Pulmonary artery endothelial cell (primary cell): ENCODE measurements around the gene DSCAM. TPM values are rescaled to one million over a fixed set of nuclear protein-coding genes. Genes with fewer than 3 reads are reported as not detected.

Source experiments
- DNase-seq: peaks from one replicate; pipeline ENCODE4 v3.0.0-alpha.2; 2011; ENCODE audit warnings: low read depth, low spot score
- total RNA-seq: library from RNA; depleted of rRNA; stranded (reverse); fragments of >200 nt; gene quantifications from 2 replicates; pipeline ENCODE4 v1.2.3, GENCODE V29; 2014

The DSCAM gene
- total RNA-seq, 1 donor from 2014 or later: not detected

DNA sequence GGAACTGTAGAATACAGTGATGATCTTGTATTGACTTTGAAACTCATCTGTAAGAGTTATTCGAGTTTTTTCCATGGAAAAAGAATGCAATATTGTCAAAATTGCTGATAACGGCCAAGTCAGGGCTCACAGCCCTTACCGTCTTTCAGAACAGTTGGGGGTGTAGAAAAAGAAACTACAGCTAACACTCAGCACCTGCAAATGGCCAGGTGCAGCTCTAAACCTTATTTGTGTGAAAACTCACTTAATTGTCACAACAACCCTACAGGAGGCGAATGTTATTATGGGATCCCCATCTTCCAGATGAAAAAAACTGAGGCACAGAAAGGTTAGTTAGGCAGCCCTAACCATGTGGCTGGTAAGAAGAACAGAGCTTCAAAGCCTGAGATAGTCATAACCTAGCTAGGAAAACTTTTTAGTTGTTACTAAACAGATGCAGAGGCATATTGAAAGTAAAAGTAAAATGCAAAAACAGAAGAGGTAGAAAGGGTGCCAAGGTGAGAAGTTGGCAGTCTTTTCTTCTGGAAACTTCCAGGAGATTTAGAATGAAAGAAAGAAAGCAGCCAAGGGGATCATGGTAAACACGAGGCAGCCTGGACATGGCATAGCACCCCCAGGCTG lies 76.4 kb downstream of the DSCAM start:
- no peak for DNase-seq

DNA sequence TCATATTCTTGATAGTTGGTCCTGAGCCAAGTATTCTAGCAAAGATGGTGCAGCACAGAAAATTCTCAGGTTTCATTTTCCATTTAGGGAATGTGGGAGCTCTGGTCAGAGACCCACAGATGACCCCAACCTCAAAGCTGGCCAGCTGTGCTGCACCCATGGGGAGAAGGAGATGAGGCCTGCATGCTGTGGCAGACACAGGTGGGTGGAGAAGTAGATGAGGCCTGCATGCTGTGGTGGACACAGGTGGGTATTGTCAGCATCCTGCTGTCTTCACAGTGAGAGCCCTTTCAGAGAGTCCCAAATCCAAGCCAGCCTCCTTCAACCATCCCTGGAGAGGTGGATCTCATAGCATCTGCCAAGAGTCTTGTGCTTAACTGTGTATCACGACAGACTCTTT lies 77.7 kb downstream of the DSCAM start:
- DNase-seq: no peak

DNA sequence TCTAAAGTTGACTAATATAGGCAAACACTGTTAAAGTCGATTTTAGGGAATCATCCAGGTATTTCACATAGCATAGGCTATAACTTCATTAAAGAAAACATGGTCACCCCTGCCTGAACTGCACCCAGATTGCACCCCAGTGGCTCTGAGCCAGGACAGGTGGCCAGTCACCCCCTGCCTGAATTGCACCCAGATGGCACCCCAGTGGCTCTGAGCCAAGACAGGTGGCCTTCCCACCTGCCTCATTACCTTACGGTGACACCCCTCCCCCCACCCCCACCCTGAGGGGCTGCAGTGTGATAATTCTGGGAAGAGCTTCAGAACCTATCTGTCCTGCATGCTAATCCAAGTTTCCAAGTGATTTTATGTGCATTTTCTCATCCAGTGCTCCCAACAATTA lies 78.9 kb downstream of the DSCAM start:
- DNase-seq: no peak

DNA sequence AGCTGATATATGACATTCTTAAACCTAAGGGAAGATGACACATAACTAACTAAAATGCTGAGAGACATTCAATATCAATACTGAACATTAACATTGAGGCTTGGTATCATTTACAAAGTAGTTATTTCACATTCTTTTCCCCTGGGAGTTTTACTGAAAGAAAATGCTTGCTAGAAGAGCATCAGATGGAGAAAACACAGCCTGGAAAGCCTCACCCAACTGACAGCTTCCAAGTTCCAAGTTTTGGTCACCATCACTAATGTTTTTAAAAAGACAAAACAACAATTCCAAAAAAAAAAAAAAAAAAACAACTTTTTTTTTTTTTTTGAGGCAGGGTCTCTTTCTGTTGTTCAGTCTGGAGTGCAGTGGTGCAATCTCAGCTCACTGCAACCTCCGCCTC lies 80.6 kb downstream of the DSCAM start:
- no peak for DNase-seq

DNA sequence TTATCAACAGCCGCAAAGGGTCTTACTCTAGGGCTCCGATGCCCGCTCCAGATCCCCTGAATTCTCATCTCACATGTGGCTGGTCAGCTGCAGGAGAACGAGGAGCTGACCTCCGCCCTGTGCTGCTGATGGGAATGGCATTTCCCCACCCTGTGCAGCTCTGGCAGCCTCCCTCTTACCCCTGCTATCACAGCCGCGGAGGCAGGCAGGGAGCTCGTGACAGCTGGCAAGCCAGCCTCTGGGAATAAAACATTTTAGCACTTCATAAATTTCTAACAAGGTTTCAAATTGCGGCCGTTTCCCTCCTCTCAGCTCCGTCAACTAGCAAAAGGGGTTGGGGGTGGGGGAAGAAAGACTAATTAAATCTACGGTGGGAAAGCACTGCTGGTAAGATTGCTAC lies 81.1 kb downstream of the DSCAM start:
- DNase-seq: no peak

DNA sequence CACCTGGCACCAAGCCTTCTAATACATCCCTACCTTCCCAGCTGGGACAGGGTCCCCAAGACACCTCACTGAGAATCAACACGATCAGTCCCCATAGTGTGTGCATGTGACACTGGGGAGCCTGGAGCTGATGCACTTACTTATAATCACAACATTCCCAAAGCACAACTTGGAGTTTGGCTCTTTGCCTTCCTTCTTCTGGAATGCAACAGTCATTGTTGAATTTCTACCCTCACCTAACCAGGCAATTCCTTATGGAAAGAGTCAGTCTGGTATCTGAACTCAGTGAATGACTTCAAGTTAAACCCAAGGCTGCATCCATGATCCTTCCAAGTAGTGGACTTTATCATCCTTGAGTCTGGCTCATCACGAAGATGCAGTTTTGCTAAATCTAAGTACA lies 86.1 kb downstream of the DSCAM start:
- DNase-seq: no peak

DNA sequence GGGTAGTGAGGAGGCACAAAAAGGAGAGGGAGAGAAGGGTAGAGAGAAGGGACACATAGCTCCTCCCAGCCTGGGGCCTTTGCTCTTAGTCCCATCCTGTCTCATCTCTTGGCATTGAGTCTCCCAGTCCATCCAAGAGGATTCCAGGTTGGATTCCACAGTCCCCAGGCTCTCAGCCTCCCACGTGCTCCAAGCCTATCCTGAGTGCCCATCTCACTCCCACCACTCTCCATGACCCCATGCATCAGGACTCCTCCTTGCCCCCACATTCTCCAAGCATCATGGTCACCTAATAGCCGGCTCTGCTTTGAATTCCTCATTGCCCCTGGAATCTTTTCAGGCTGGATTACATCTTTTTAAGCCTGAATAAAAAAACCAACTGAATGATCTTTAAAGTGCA lies 87.9 kb downstream of the DSCAM start:
- no peak for DNase-seq

DNA sequence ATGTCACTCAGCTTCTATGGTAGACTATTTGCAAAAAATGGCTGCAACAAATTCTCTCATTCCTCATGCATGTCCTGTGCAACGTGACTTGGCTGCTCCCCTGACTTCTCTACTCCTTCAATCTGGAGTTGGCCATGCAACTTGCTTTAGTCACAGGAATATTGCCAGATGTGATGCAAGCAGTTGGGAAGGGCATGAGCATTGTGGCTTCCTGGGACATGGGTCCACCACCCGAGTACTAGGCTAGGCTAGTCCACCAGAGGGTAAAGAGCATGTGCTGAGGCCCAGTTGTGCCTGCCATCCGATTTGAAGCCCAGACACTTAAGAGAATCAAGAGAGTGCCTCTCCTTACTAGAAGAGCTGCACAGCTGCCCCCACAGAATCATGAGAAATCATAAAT lies 89.6 kb downstream of the DSCAM start:
- DNase-seq: no peak

DNA sequence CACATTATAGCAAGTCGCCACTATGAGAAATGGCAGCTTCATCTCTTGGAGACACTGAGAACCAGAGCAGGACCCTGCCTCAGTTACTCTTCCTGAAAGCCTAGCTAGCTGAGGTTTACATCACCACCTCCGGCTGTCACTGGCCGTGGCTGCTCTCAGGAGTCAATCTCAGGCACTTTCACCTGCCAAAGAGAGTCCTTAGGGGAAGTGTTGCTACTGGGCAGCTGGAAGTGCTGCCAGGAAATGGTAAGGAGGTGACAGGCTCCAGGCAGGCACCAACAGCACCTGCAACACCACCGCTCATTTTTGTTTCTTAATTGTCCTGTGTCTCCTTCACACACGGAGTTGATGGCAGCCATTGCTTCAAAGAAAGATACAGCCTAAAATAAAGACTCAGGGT lies 92.5 kb downstream of the DSCAM start:
- DNase-seq: no peak

DNA sequence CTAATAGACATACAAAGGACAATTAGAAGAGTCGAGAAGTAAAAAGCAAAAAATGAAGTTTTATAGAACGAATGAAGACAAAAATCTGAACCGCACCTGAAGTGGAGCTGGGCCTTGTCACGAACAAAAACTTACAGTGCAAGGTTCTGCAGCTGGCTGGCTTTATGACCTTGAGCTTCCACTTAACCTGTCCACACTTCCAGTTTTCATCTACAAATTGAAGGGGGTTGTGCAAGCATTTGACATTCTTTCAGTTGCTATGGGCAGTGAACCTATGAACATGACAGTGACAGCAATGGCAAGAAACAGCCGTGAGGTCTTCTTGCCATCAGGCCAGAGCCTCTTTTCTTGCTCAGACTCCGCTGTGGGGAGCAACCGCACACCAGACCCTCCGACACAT lies 93.2 kb downstream of the DSCAM start:
- no peak for DNase-seq

DNA sequence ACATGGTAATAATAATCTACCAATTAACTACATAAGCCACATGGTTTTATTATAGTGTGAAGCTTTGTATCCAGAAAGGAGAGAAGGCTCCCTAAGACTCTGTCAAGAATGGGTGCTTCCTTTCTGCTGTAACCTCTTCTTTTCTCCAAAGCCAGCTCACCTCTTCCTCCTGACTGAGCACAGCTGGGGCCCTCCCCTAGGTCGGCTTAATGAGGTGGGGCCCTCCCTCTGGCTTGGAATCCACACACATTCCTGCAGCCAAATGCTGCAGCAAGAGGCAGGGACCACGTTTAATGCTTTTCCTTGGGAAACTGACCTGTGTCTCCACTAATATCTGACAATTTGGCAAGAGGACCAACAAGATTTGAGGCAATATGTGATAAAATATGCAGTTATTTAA lies 94.8 kb downstream of the DSCAM start:
- no peak for DNase-seq

DNA sequence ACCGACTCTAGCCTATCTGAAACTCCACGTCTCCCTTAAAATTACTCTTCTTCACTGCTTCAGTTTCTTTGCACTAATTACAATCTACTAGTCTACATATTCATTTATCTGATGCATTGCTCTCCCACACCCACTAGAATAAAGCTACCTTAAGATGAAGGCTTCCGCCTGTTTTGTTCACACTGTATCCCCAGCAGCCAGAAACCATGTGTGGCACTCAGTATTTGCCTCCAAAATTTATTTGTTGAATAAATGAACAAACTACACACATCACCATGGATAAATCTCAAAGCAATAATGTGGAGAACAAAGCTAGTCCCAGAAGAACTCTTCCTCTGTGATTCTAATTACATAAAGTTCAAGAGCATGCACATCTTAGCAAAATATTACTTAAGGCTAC lies 95.7 kb downstream of the DSCAM start:
- DNase-seq: no peak

DNA sequence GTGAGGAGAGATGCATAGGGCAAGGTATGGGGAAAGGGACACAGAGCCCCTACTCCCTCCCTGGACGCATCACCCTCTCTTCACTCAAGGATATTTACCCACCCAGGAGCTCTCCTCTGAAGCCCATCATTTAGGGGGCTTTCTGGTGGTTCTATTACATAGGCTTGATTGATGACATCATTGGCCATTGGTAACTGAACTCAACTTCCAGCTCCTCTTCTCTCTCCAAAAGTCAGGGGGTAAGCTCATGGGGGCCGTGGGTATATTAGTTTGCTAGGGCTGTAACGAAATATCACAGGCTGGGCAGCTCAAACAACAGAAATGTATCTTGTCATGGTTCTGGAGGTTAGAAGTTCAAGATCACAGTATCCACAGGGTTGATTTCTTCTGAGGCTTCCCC lies 110.8 kb downstream of the DSCAM start:
- no peak for DNase-seq

DNA sequence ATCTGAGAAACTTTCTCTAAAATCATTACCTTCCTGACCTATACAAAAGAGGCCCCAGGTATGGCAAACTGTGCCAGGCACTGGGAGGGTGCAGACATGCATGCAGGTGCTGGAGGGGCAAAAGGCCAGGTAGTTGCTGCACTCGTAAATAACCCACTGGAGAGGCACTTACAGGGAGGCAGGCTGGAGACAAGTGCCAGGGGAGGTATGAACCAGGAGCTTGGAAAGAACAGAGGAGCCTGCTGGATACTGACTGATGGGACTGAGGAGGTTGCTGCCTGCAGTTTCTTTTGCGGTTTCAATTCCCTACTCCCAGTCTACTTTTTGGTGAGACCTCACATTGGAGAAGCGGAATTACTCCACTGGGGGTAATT lies 113.9 kb downstream of the DSCAM start:
- DNase-seq: no peak

DNA sequence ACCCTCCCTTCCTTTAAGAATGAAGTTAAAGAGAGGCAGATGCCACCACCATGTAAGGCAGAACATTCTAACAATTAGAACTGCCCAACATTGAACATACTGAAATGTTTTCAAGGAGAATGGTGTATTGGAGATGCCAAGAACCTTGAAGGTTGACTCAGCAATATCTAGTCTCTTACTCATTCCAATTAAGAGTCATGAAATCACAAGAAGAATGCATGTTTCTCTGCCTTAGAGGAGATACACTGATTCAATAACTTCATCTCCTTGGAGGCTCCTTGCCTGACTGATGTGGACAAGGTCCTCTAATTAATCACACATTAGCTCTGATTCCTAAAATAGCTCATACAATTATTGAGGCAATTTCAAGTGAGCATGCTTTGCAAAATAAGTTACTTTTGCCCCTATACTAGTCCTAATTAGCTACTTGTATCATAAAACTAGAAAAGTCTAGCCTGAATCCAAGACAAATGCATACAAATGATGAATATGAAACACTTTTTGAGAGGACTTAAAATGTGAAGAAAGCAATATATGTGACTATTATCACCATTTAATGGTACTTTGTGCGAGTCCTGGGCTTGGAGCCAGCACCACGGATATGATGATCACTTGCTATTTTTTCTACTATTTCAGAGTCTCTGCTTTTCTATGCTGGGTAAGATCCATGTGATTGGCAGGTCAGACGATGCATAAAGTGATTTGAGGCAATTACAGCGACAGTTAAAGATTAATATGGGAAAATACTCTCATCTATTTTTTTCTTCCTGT lies 114.5 kb downstream of the DSCAM start:
- DNase-seq: no peak

DNA sequence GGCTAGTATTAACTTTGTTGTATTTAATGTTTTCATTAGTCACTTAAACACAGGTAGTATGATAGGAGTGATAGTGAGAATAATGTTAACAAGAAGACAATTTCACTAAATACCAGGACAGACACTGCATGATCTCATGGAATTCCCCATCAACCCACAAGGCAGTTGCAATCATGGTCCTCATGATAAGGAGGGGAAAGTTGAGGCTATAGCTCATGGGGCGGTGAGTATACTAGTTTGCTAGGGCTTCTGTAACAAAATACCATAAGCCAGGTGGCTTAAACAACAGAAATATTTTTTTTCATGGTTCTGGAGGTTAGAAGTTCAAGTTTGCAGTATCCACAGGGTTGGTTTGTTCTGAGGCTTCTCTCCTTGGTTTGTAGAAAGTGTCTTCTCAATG lies 115.8 kb downstream of the DSCAM start:
- DNase-seq: no peak

DNA sequence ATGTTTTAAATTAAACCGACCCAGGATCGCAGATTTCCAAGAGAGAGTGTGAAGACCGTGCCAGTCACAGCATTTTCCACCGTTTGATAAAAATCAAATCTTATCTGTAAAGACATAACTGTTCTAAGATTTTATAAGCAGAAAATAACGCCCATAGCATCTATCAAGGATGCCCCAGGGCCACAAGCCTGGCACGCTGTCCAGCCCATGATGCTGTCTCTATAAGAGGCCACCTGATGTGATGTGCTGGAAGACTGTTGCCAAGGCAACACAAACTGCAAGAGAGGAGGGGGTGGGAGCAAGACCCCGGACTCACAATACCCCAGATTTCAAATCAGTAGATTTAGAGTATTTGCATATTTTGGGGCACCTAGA lies 116.5 kb downstream of the DSCAM start:
- DNase-seq: no peak

DNA sequence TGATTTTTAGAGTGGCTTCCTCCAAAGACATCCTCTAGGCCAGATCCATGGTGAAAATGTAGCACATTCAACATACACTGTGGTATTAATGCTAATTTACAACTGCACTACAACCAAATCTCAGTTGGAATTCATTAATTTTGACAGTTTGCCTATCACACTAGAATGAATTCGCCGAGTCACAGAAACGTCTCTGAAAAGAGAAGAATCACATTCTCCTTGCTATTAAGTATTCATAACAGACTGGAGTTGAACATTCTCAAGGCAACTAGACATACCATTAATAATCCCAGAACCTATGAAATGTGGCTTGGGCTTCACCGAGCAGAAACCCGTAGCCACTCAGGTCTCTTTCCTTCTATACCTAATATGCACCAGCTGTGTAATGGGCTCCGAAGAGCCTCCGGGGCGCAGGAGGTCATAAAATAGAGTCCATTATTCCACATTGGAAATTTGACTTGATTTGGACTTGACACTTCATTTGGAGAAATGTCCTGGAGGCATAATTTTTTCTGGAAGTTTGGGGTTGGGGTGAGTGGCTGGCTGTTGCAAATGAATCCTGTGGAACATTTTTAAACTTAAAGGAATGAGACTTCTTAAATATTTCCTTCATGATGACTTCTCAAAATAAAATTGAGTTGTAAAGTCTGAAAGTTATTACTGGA lies 117.1 kb downstream of the DSCAM start:
- DNase-seq: no peak

DNA sequence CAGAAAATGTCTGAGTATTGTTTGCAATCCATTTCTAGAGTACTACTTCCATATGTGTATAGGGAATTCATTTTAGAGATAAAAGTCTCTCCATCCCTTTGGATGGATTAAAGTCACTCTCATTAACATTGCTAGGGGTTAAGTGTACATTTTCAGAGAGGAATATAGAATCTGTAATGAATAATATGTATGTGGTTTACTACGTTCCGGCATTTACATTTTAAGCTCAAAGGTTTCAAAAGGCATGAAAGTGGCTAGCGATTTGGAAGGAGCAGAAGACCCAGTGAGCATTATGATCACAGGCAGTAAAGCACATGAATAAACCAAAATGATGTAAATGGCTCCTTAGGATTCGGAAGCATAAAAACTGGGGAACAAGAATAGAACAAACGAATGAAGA lies 123.0 kb downstream of the DSCAM start:
- no peak for DNase-seq

DNA sequence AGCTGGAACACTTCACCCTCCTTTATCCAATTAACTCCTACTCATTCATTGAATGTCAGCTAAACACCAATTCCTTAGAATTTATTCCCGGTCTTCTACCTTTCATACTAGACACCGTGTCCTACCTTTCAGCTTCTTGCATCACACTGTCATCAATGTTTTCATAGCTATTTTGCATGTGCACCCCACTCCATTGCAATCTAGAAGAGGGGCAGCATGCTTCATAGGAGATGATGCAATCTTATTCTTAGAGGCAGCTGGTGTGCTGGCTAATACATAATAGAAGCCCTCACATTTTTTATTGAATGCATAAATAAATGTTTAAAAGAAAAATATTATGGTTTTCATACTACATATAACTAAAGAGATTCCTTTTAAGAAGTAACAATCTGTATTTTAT lies 123.6 kb downstream of the DSCAM start:
- DNase-seq: no peak

DNA sequence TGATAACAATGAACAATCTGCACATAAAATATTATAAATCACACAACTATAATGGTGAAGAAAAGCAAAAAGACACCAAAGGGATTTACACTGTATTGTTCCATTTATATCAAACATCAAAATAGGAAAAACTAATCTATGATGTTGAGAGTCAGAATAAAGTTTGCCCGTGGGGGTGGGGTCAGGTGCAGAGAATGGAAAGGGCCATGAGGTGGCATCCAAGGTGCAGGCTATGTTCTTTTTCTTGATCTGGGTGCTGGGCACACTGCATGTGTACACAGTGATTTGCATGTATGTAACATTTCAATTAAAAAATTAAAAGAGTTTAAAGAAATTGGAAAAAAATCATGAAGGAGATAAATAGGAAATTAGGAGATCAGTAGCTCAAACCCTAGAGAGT lies 127.3 kb downstream of the DSCAM start:
- DNase-seq: no peak

DNA sequence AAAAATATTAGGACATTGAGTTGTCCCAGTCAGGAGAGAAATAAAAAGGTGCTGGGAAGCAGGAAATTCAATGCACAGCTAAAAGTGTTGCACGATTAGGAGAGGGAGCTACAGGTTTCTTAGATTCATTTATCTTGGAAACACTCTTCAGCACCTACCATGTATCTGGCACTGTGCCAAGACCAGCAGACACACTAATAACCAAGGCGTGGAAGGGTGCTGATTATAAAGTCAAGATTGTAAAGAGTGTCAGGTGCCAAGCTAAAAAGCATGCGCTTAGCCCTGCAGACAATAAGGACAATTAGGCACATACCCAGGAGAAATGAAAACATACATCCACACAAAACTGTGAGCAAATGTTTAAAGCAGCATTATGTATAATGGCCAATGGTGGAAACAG lies 129.9 kb downstream of the DSCAM start:
- DNase-seq: no peak

DNA sequence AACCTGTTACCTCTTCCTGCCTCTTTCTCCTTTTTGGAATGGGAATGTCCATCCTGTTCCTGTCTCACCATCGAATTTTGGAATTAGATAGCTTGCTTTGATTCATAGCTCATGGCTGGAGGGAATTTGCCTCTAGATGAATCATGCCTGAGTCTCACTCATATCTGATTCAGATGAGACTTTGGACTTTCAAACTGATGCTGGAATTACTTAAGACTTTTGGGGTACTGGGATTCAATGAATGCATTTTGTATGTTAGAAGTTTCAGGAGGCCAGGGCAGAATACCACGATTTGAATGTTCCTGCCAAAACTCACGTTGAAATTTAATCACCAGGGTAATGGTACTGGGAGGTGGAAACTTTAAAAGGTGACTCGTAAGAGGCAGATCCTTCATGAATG lies 132.4 kb downstream of the DSCAM start:
- DNase-seq: no peak
